ENCODE data around the gene LZTS3. TPM values are rescaled to one million over a fixed set of nuclear protein-coding genes. Genes with fewer than 3 reads are reported as not detected.

Gene LZTS3
- polyA plus RNA-seq, 3 donors = 0.05 to 0.45 TPM; not detected in 1

DNA sequence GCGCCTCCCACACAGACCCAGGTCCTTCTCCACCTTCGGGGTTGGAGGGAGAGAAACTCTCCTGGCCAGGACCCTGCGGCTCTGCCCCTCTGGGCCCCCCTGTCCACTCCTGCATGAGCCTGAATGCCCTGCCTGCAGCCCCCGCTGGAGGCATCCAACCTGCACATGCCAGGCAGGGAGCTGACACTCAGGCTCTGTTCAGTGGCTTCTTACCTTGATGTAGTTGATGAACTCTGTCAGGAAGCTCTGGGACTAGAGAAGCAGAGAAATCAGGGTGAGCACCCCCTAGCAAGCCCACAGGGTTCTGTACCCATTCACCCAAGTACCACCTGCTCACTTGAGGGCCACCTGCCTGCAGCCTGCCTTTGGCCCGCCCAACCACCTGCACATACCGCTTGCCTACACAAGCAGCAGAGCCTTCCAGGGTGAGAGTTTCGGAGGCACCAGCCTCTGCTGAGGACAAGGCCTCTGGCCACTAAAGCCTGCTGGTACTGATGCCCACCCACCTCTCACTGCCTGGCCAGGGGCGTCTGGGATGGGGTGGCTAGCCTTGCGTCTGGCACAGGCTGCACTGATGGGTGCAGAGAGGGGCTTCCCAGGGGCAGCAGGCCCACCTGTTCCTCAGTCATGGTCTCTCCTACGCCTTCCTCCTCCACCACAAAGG lies 21.4 kb upstream of the LZTS3 start:
- no peaks in the 10 kb centered on the region for H3K4me1 Mint-ChIP-seq
- TF ChIP-seq, protein P1, sequence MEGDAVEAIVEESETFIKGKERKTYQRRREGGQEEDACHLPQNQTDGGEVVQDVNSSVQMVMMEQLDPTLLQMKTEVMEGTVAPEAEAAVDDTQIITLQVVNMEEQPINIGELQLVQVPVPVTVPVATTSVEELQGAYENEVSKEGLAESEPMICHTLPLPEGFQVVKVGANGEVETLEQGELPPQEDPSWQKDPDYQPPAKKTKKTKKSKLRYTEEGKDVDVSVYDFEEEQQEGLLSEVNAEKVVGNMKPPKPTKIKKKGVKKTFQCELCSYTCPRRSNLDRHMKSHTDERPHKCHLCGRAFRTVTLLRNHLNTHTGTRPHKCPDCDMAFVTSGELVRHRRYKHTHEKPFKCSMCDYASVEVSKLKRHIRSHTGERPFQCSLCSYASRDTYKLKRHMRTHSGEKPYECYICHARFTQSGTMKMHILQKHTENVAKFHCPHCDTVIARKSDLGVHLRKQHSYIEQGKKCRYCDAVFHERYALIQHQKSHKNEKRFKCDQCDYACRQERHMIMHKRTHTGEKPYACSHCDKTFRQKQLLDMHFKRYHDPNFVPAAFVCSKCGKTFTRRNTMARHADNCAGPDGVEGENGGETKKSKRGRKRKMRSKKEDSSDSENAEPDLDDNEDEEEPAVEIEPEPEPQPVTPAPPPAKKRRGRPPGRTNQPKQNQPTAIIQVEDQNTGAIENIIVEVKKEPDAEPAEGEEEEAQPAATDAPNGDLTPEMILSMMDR (IDR thresholded peaks at IDR 0.05) = no peak

DNA sequence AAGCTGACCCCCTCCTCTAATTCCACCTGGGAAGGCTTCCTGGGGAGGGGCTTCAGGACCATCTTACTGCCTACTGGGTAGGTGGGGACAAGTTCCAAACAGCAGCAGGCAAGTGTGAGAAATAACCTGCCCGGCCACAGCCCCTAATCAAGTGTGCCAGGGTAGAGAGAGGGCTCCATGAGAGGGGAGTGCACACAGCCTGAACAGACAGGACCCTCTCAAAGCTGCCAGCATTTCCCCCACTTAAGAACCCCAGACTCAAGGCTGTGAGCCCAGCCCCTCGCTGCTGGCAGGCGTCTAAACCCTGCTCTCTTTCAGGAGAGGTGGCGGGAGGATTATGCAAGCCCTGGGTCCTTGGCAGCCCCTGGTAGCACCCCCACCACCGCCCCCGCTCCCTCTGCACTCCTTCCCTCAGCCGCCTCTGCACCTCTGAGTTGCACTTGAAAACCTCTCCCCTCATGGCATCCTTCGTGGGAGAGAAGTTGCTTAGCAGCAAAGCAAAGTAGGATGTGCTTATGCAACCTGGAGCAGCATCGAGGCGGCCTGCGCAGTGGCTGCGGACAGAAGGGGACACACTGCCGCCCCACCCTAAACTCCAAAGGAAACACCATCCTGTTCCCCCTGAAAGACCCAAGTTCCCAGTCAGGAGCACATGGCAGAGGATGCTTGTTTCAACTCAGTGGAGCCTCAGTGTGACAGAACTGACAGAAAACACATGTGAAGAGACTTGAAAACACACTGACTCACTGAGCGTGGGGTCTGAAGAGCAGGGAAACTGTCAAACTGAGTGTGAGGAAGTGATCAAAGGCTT lies 20.7 kb upstream of the LZTS3 start:
- DNase-seq = no peak
- no peak overlapping the region for H3K4me3 Mint-ChIP-seq
- Histone ChIP-seq H3K36me3 (replicated peaks in 1 of 2; ENCODE audit: control insufficient read depth in 1 of 2, insufficient read depth in 2 of 2, low read length in 2 of 2) (peaks cover 80 to 95% of the 10 kb centered on the region in 2 donors), H3K27me3 (ENCODE audit: control insufficient read depth in 2 of 2, insufficient read depth in 2 of 2, low read length in 2 of 2) (no peaks in the 10 kb centered on the region), H3K4me1 (ENCODE audit: control insufficient read depth in 1 of 2, insufficient read depth in 2 of 2, low read length in 2 of 2) (no peaks in the 10 kb centered on the region), H3K9ac (ENCODE audit: insufficient read depth, low read length, poor library complexity, severe bottlenecking) (no peak overlapping the region), H3K27ac (ENCODE audit: low read depth in 1 of 2, low read length in 2 of 2) (no peak overlapping the region), H3K4me2 (replicated peaks; ENCODE audit: extremely low read depth, low read length, poor library complexity, severe bottlenecking) (no peak overlapping the region), H2AFZ (ENCODE audit: insufficient read depth, low read depth, low read length, poor library complexity, severe bottlenecking) (no peak overlapping the region), H3K79me2 (ENCODE audit: insufficient read depth, low read length) (no peaks in the 10 kb centered on the region), H3K4me3 (replicated peaks in 1 of 3; ENCODE audit: low read depth in 2 of 3, low read length in 3 of 3) (no peak overlapping the region), H4K20me1 (ENCODE audit: insufficient read depth, low read length) (no peaks in the 10 kb centered on the region), H3K9me3 (replicated peaks in 1 of 2; ENCODE audit: control insufficient read depth in 1 of 2, insufficient read depth in 1 of 2, low read length in 2 of 2) (no peaks in the 10 kb centered on the region)
- intact Hi-C loops (cut with micrococcal nuclease) = no loop called here
- H3K36me3 Mint-ChIP-seq = peaks cover 81 to 100% of the 10 kb centered on the region in 2 donors
- 81% methylated on average over 3 of the region's 14 CpGs for WGBS (ENCODE audit: insufficient coverage)
- no peaks in the 10 kb centered on the region for H3K4me1 Mint-ChIP-seq
- no peaks in the 10 kb centered on the region for H3K9me3 Mint-ChIP-seq
- TF ChIP-seq, protein P1 (IDR thresholded peaks at IDR 0.05) = no peak
- H3K27me3 Mint-ChIP-seq (ENCODE audit: low read depth in 3 of 3) = peaks cover 0 to 1% (median 0%) of the 10 kb centered on the region in 3 donors
- peak overlapping the region in 1 of 7 donors; percentile 46 for H3K27ac Mint-ChIP-seq

More for the DNA sequence above, 21.4 kb upstream of the LZTS3 start:
- H3K4me2 ChIP-seq (replicated peaks; ENCODE audit: extremely low read depth, low read length, poor library complexity, severe bottlenecking) = no peak overlapping the region
- no peak overlapping the region for H3K4me3 ChIP-seq (replicated peaks in 1 of 3; ENCODE audit: low read depth in 2 of 3, low read length in 3 of 3)
- Mint-ChIP-seq H3K36me3 (peaks cover 82 to 100% of the 10 kb centered on the region in 2 donors), H3K27me3 (ENCODE audit: low read depth in 3 of 3) (peaks cover 0 to 1% (median 0%) of the 10 kb centered on the region in 3 donors), H3K9me3 (no peaks in the 10 kb centered on the region), H3K4me3 (no peak overlapping the region), H3K27ac (no peak overlapping the region)
- no peaks in the 10 kb centered on the region for H3K9me3 ChIP-seq (replicated peaks in 1 of 2; ENCODE audit: control insufficient read depth in 1 of 2, insufficient read depth in 1 of 2, low read length in 2 of 2)
- no peak for DNase-seq
- H3K27ac ChIP-seq (ENCODE audit: low read depth in 1 of 2, low read length in 2 of 2) = no peak overlapping the region
- no peaks in the 10 kb centered on the region for H3K4me1 ChIP-seq (ENCODE audit: control insufficient read depth in 1 of 2, insufficient read depth in 2 of 2, low read length in 2 of 2)
- no peaks in the 10 kb centered on the region for H3K79me2 ChIP-seq (ENCODE audit: insufficient read depth, low read length)
- H4K20me1 ChIP-seq (ENCODE audit: insufficient read depth, low read length) = no peaks in the 10 kb centered on the region
- H3K36me3 ChIP-seq (replicated peaks in 1 of 2; ENCODE audit: control insufficient read depth in 1 of 2, insufficient read depth in 2 of 2, low read length in 2 of 2) = peaks cover 83 to 95% of the 10 kb centered on the region in 2 donors
- no peak overlapping the region for H3K9ac ChIP-seq (ENCODE audit: insufficient read depth, low read length, poor library complexity, severe bottlenecking)
- intact Hi-C loops (cut with micrococcal nuclease) = no loop called here
- H3K27me3 ChIP-seq (ENCODE audit: control insufficient read depth in 2 of 2, insufficient read depth in 2 of 2, low read length in 2 of 2) = no peaks in the 10 kb centered on the region
- WGBS (ENCODE audit: insufficient coverage) = 100% methylated on average over 5 of the region's 10 CpGs
- H2AFZ ChIP-seq (ENCODE audit: insufficient read depth, low read depth, low read length, poor library complexity, severe bottlenecking) = no peak overlapping the region
